GM06990 (cell line): ENCODE results near the gene CTCFL.

Source experiments
- DNase-seq: peaks from one replicate; pipeline ENCODE4 v3.0.0-alpha.2; 2011; ENCODE audit not compliant: insufficient read length; ENCODE audit errors: extremely low read depth
- H3K27me3 ChIP-seq: replicated peaks from 2 replicates; pipeline ENCODE4 v1.6.0; 2011; ENCODE audit warnings: low read length; ENCODE audit not compliant: control insufficient read depth, insufficient read depth
- H3K36me3 ChIP-seq: 2 replicates; pipeline ENCODE4 v1.5.1; 2011; ENCODE audit warnings: low read length; ENCODE audit not compliant: control insufficient read depth, insufficient read depth
- H3K4me3 ChIP-seq: replicated peaks from 2 replicates; pipeline ENCODE4 v1.5.1; 2011; ENCODE audit warnings: low read depth, mild to moderate bottlenecking, control low read depth, low read length
- CTCF ChIP-seq: IDR thresholded peaks from 2 replicates; pipeline ENCODE4 v1.5.1; 2011; ENCODE audit warnings: low read length, control low read depth, mild to moderate bottlenecking, inconsistent platforms; ENCODE audit not compliant: insufficient read depth, poor library complexity, severe bottlenecking

CTCFL gene

GRCh38 chr20:57540890-57541580 is 16.1 kb upstream of the CTCFL start:
- TF ChIP-seq CTCF: no peak
- Histone ChIP-seq H3K4me3 (no peak overlapping the region), H3K36me3 (no peaks in the 10 kb centered on the region), H3K27me3 (peaks cover 2% of the 10 kb centered on the region)
- no peak for DNase-seq

GRCh38 chr20:57539889-57540288 is 14.9 kb upstream of the CTCFL start:
- TF ChIP-seq CTCF: no peak
- DNase-seq: no peak
- no peak overlapping the region for H3K4me3 ChIP-seq
- H3K36me3 ChIP-seq: no peaks in the 10 kb centered on the region
- no peaks in the 10 kb centered on the region; the same call in none of the 2 replicates for H3K27me3 ChIP-seq

- Histone ChIP-seq H3K4me3 (no peak overlapping the region), H3K27me3 (no peaks in the 10 kb centered on the region; the same call in 1 of the 2 replicates), H3K36me3 (no peaks in the 10 kb centered on the region)
- TF ChIP-seq CTCF: no peak
- no peak for DNase-seq
These were observed 12.9 kb upstream of the CTCFL start for GRCh38 chr20:57537822-57538221.

GRCh38 chr20:57536771-57537724 is 12.1 kb upstream of the CTCFL start:
- no peaks in the 10 kb centered on the region for H3K36me3 ChIP-seq
- no peaks in the 10 kb centered on the region; the same call in 1 of the 2 replicates for H3K27me3 ChIP-seq
- no peak for DNase-seq
- no peak overlapping the region for H3K4me3 ChIP-seq
- no peak for TF ChIP-seq CTCF

GRCh38 chr20:57536120-57536708 is 11.3 kb upstream of the CTCFL start:
- H3K36me3 ChIP-seq: no peaks in the 10 kb centered on the region
- no peak overlapping the region for H3K4me3 ChIP-seq
- no peak for TF ChIP-seq CTCF
- H3K27me3 ChIP-seq: no peaks in the 10 kb centered on the region
- no peak for DNase-seq
